ENCODE results near the gene CFTR.

CFTR gene

DNA sequence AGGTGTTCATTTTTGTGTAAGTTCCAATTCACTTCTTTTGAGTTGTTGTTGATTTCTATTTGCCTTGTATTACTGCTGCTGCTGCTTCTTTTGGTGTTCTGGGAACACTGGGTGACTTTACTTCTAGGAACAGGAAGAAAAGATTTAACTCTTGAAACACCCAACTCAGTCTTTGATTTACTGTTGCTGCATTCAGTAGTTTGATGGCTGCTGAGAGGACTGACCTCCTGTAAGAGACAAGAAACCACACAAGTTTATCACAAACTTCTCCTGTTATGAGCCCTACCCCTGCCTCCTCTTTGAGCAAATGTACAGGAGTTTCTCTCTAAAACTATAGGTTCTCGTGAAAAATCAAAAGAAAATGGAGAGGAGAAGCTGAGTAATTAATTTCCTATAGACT, 231.7 kb downstream of the CFTR start:
- H3K27me3 ChIP-seq (ENCODE audit: control insufficient read depth, insufficient read depth, low read length), result no peaks in the 10 kb centered on the region
- no peak overlapping the region for H3K27ac ChIP-seq (ENCODE audit: low read depth, low read length)
- no peak overlapping the region for H3K4me3 ChIP-seq (ENCODE audit: low read depth, low read length)
- H3K9ac ChIP-seq (ENCODE audit: low read length), result no peak overlapping the region
- no peaks in the 10 kb centered on the region for H3K9me3 ChIP-seq (ENCODE audit: control insufficient read depth, insufficient read depth, low read depth, low read length)
- no peaks in the 10 kb centered on the region for H3K36me3 ChIP-seq (ENCODE audit: control insufficient read depth, insufficient read depth, low read length)
- no peaks in the 10 kb centered on the region for H3K4me1 ChIP-seq (ENCODE audit: control insufficient read depth, insufficient read depth, low read length)

DNA sequence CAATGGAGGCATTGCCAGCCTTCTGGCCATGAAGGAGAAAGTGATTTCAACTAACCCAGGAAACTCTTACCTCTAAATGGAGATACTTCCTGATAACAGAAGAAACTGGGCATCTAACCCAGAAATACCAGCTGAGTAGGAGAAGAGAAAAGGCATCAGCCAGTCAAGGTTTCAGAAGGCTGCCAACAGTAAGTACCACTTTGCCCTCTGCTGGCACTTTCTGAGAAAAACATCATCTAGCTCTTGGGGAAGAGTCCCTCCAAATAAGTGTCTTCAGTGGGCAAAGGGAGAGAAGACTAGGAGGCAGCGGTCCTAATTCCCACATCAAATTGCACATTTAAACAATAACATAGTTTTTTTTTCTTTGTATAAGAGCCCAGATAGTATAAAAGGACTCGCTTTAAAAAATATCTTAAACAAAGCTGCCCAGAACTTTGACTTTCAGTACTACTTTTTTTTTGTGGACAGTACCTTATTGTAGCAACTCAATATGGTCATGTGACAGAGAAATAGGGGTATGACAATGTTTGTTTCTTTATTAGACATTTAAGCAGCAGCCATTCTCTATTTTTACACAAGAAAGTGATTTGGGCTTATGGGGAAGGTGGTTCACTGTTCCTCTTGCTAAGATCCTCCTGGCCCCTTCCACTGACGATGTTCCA, 236.1 kb downstream of the CFTR start:
- no peaks in the 10 kb centered on the region for H3K27me3 ChIP-seq (ENCODE audit: control insufficient read depth, insufficient read depth, low read length)
- H3K4me3 ChIP-seq (ENCODE audit: low read depth, low read length), result no peak overlapping the region
- H3K36me3 ChIP-seq (ENCODE audit: control insufficient read depth, insufficient read depth, low read length), result peaks cover 3% of the 10 kb centered on the region; the same call in 1 of the 2 replicates
- no peak overlapping the region for H3K27ac ChIP-seq (ENCODE audit: low read depth, low read length)
- no peaks in the 10 kb centered on the region for H3K4me1 ChIP-seq (ENCODE audit: control insufficient read depth, insufficient read depth, low read length)
- no peak overlapping the region for H3K9ac ChIP-seq (ENCODE audit: low read length)
- H3K9me3 ChIP-seq (ENCODE audit: control insufficient read depth, insufficient read depth, low read depth, low read length), result no peaks in the 10 kb centered on the region

DNA sequence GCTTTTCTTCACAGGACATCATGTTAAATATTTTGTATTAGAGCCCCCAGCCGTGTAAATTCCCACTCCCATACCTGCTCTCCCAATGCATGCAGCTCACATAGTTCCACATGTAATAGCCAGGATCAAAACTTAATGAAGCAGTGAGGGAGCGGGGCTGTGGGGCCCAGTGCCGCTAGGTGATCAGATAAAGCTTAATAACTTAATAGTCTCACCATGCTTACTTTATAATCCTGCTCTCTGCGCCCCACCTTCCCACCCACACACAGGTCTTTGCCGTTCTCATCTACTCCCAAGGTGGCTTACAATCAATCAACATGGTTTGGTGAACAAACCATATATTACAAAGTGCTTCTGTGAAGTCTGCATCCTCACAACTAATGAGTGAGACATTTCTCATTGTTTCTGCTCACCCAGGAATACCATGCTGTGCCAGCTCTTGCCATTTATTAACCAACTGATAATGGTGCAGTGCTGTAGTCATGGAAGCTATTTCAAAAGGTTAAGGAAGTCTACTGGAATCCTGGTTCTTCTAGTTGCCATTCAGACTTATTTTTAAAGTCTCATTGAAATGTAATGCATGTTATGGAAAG, 237.0 kb downstream of the CFTR start:
- no peaks in the 10 kb centered on the region for H3K4me1 ChIP-seq (ENCODE audit: control insufficient read depth, insufficient read depth, low read length)
- H3K27me3 ChIP-seq (ENCODE audit: control insufficient read depth, insufficient read depth, low read length), result no peaks in the 10 kb centered on the region
- H3K9me3 ChIP-seq (ENCODE audit: control insufficient read depth, insufficient read depth, low read depth, low read length), result no peaks in the 10 kb centered on the region
- H3K9ac ChIP-seq (ENCODE audit: low read length), result no peak overlapping the region
- peaks cover 3% of the 10 kb centered on the region; the same call in 1 of the 2 replicates for H3K36me3 ChIP-seq (ENCODE audit: control insufficient read depth, insufficient read depth, low read length)
- no peak overlapping the region for H3K27ac ChIP-seq (ENCODE audit: low read depth, low read length)
- H3K4me3 ChIP-seq (ENCODE audit: low read depth, low read length), result no peak overlapping the region

DNA sequence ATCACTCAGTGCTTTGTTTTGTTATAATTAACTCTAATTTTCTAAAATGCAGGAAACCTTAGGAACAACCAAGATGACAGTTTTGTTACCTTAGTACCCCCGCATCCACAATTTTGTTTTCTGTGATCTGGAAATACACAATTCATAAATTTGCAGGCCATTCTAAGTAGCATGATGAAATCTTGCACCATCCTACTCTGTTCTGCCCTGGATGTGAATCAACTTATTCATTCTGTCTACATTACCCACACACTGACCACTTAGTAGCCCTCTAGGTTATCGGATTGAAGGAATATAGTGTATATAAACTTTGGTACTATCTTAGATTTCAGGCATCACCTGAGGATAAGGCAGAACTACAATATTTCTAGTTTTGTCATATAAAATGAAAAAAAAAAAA, 237.5 kb downstream of the CFTR start:
- Histone ChIP-seq H3K27me3 (ENCODE audit: control insufficient read depth, insufficient read depth, low read length) (no peaks in the 10 kb centered on the region), H3K36me3 (ENCODE audit: control insufficient read depth, insufficient read depth, low read length) (peaks cover 3% of the 10 kb centered on the region; the same call in 1 of the 2 replicates), H3K9ac (ENCODE audit: low read length) (no peak overlapping the region), H3K9me3 (ENCODE audit: control insufficient read depth, insufficient read depth, low read depth, low read length) (no peaks in the 10 kb centered on the region), H3K27ac (ENCODE audit: low read depth, low read length) (no peak overlapping the region), H3K4me1 (ENCODE audit: control insufficient read depth, insufficient read depth, low read length) (no peaks in the 10 kb centered on the region), H3K4me3 (ENCODE audit: low read depth, low read length) (no peak overlapping the region)
